ENCODE results near the gene ITGA2B.

- TF ChIP-seq CTCF (IDR thresholded peaks at IDR 0.05) (peak in 1 of 7 experiments; percentile 11), EP300 (IDR thresholded peaks at IDR 0.05) (no peak), POLR2A (IDR thresholded peaks at IDR 0.05) (no peak)
Measured at GRCh38 chr17:44324571-44325275, 64.7 kb downstream of the ITGA2B start, which contains the start of gene SLC25A39.

All from stomach (tissue), 4 donors.